H1 (cell line): ENCODE data around the gene SLC27A2. TPM values are rescaled to one million over a fixed set of nuclear protein-coding genes. Genes with fewer than 3 reads are reported as not detected.

ENCODE experiments used
- CHD1 ChIP-seq: IDR thresholded peaks from 2 replicates; pipeline ENCODE4 v1.6.1; 2012; ENCODE audit warnings: low read depth, low read length, improper control_type of control experiment
- KDM1A ChIP-seq: fragments of 200-600, 300-600 bp; sonication (generic); IDR thresholded peaks from 2 replicates; pipeline ENCODE4 v1.7.1; 2016; ENCODE audit warnings: mild to moderate bottlenecking, low read length, borderline replicate concordance
- KDM5A ChIP-seq: fragments of 200-600 bp; IDR thresholded peaks from 2 replicates; pipeline ENCODE4 v1.7.1; 2012; ENCODE audit warnings: mild to moderate bottlenecking, low read length, inconsistent platforms, mixed read lengths
- NRF1 ChIP-seq: IDR thresholded peaks from 2 replicates; pipeline ENCODE4 v1.6.1; 2011; ENCODE audit warnings: mild to moderate bottlenecking, low read depth, low read length, improper control_type of control experiment
- polyA plus RNA-seq, 7 experiments: library from polyadenylated mRNA; depleted of rRNA in 3 of 7; stranded (reverse) in 5 of 7; unstranded in 2 of 7; fragments of >200 nt in 5 of 7; fragments of 200-250 nt in 2 of 7; gene quantifications; 1 replicate in 5 of 7; 2 replicates in 1 of 7; 4 replicates in 1 of 7; pipeline versions ENCODE4 v1.2.1 to v1.2.3, GENCODE V29; 2011 to 2013; ENCODE audit warnings: missing spikeins in 2 of 7, mixed read lengths in 2 of 7
- total RNA-seq: library from RNA; stranded (reverse); fragmentation: NEBNext Ultra II Directional; extraction: Animal tissue kit (Norgen Biotek cat#: 25700); gene quantifications from 2 replicates; pipeline ENCODE4 v1.2.1, GENCODE V29; 2021
- TF ChIP-seq, protein P1 (sequence below): fragments of 300-600 bp; sonication (generic); IDR thresholded peaks from 2 replicates; pipeline ENCODE4 v1.7.1; 2012; ENCODE audit warnings: low read length, moderate library complexity, mild to moderate bottlenecking, inconsistent platforms; ENCODE audit not compliant: insufficient replicate concordance

SLC27A2 gene
- total and polyA plus RNA-seq, 2 of the 8 experiments (the other 6 are each of a cell fraction or from before 2014, with no cell fraction given), result 5.6 to 5.8 TPM

DNA sequence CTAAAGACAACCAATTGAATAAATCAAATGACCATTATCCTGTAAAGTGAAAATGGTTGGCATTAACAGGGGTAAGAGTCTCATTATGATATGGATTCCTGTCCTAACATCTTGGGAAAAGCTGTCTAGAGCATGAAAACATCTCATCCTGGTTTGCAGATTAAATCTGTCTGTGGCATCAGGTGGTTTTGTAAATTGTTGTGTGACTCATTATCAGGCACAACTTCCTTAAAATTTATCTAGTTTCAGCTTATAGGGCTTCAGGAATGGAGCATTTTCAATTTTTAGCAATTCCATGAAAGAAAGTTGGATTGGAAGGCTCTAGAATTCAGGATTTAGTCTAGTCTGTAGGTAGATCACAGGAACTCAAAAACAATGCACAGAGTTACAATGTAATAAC lies 31.1 kb upstream of the SLC27A2 start (continued):
- TF ChIP-seq KDM5A, result no peak
- no peak for TF ChIP-seq KDM1A
- no peak for TF ChIP-seq CHD1
- TF ChIP-seq, protein P1, sequence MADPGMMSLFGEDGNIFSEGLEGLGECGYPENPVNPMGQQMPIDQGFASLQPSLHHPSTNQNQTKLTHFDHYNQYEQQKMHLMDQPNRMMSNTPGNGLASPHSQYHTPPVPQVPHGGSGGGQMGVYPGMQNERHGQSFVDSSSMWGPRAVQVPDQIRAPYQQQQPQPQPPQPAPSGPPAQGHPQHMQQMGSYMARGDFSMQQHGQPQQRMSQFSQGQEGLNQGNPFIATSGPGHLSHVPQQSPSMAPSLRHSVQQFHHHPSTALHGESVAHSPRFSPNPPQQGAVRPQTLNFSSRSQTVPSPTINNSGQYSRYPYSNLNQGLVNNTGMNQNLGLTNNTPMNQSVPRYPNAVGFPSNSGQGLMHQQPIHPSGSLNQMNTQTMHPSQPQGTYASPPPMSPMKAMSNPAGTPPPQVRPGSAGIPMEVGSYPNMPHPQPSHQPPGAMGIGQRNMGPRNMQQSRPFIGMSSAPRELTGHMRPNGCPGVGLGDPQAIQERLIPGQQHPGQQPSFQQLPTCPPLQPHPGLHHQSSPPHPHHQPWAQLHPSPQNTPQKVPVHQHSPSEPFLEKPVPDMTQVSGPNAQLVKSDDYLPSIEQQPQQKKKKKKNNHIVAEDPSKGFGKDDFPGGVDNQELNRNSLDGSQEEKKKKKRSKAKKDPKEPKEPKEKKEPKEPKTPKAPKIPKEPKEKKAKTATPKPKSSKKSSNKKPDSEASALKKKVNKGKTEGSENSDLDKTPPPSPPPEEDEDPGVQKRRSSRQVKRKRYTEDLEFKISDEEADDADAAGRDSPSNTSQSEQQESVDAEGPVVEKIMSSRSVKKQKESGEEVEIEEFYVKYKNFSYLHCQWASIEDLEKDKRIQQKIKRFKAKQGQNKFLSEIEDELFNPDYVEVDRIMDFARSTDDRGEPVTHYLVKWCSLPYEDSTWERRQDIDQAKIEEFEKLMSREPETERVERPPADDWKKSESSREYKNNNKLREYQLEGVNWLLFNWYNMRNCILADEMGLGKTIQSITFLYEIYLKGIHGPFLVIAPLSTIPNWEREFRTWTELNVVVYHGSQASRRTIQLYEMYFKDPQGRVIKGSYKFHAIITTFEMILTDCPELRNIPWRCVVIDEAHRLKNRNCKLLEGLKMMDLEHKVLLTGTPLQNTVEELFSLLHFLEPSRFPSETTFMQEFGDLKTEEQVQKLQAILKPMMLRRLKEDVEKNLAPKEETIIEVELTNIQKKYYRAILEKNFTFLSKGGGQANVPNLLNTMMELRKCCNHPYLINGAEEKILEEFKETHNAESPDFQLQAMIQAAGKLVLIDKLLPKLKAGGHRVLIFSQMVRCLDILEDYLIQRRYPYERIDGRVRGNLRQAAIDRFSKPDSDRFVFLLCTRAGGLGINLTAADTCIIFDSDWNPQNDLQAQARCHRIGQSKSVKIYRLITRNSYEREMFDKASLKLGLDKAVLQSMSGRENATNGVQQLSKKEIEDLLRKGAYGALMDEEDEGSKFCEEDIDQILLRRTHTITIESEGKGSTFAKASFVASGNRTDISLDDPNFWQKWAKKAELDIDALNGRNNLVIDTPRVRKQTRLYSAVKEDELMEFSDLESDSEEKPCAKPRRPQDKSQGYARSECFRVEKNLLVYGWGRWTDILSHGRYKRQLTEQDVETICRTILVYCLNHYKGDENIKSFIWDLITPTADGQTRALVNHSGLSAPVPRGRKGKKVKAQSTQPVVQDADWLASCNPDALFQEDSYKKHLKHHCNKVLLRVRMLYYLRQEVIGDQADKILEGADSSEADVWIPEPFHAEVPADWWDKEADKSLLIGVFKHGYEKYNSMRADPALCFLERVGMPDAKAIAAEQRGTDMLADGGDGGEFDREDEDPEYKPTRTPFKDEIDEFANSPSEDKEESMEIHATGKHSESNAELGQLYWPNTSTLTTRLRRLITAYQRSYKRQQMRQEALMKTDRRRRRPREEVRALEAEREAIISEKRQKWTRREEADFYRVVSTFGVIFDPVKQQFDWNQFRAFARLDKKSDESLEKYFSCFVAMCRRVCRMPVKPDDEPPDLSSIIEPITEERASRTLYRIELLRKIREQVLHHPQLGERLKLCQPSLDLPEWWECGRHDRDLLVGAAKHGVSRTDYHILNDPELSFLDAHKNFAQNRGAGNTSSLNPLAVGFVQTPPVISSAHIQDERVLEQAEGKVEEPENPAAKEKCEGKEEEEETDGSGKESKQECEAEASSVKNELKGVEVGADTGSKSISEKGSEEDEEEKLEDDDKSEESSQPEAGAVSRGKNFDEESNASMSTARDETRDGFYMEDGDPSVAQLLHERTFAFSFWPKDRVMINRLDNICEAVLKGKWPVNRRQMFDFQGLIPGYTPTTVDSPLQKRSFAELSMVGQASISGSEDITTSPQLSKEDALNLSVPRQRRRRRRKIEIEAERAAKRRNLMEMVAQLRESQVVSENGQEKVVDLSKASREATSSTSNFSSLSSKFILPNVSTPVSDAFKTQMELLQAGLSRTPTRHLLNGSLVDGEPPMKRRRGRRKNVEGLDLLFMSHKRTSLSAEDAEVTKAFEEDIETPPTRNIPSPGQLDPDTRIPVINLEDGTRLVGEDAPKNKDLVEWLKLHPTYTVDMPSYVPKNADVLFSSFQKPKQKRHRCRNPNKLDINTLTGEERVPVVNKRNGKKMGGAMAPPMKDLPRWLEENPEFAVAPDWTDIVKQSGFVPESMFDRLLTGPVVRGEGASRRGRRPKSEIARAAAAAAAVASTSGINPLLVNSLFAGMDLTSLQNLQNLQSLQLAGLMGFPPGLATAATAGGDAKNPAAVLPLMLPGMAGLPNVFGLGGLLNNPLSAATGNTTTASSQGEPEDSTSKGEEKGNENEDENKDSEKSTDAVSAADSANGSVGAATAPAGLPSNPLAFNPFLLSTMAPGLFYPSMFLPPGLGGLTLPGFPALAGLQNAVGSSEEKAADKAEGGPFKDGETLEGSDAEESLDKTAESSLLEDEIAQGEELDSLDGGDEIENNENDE, result no peak
- TF ChIP-seq NRF1, result no peak
